BJ (cell line): Measurements from ENCODE around the gene SLC39A11. TPM values are rescaled to one million over a fixed set of nuclear protein-coding genes. Genes with fewer than 3 reads are reported as not detected.

Experiments used
- CTCF ChIA-PET: fragments of 350-600 bp; formaldehyde crosslinking; extraction: SDS; loops from one replicate; lab custom pipeline; 2021; ENCODE audit warnings: antibody characterized with exemption, inconsistent platforms; lab: Yijun Ruan, JAX
- POLR2A ChIA-PET: fragments of 300-600 bp; sonication (Branson Sonifier 250); formaldehyde crosslinking; extraction: SDS; loops from one replicate; lab custom pipeline; 2021; ENCODE audit warnings: antibody characterized with exemption; lab: Charles Lee
- DNase-seq: peaks from one replicate; pipeline ENCODE4 v3.0.0-alpha.2; 2011; ENCODE audit warnings: low read depth
- H3K27me3 ChIP-seq: 2 replicates; pipeline ENCODE4 v1.6.0; 2011; ENCODE audit warnings: low read length; ENCODE audit not compliant: control insufficient read depth, insufficient read depth
- H3K36me3 ChIP-seq: 2 replicates; pipeline ENCODE4 v1.5.1; 2011; ENCODE audit warnings: low read length; ENCODE audit not compliant: control insufficient read depth, insufficient read depth
- H3K4me3 ChIP-seq: 2 replicates; pipeline ENCODE4 v1.5.1; 2011; ENCODE audit warnings: low read depth, mild to moderate bottlenecking, control low read depth, low read length
- polyA plus RNA-seq: library from polyadenylated mRNA; depleted of rRNA; stranded (reverse); fragments of >200 nt; gene quantifications from 2 replicates; pipeline ENCODE4 v1.2.3, GENCODE V29; 2011
- TF ChIP-seq, protein P1 (sequence below): IDR thresholded peaks from 2 replicates; pipeline ENCODE4 v1.5.1; 2011; ENCODE audit warnings: low read depth, mild to moderate bottlenecking, control low read depth, inconsistent platforms, low read length, moderate library complexity; ENCODE audit not compliant: insufficient read depth

The SLC39A11 gene
- polyA plus RNA-seq, 1 experiment = 20.9 TPM

DNA sequence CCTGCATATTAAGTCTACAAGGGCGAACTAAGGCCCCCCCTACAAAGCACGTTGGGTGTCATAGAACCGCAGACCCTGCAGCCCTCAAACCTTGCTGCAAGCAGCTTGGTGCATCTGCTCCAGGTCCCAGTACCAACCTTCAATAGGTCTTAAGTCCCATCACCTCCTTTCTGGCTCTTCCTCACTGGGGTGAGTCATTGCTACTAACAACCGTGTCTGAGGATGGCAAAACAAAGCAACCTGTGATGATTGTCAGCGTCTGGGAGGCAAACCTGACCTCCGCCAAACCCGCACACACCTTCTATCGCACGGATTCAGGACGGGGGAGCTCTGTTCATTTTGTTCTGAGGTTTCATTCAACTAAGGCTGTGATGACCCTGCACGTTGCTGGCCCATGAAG, 138.9 kb downstream of the SLC39A11 start:
- POLR2A ChIA-PET = no interaction called here
- Histone ChIP-seq H3K4me3 (no peak overlapping the region), H3K36me3 (no peaks in the 10 kb centered on the region), H3K27me3 (no peaks in the 10 kb centered on the region)
- no peak for DNase-seq
- TF ChIP-seq, protein P1, sequence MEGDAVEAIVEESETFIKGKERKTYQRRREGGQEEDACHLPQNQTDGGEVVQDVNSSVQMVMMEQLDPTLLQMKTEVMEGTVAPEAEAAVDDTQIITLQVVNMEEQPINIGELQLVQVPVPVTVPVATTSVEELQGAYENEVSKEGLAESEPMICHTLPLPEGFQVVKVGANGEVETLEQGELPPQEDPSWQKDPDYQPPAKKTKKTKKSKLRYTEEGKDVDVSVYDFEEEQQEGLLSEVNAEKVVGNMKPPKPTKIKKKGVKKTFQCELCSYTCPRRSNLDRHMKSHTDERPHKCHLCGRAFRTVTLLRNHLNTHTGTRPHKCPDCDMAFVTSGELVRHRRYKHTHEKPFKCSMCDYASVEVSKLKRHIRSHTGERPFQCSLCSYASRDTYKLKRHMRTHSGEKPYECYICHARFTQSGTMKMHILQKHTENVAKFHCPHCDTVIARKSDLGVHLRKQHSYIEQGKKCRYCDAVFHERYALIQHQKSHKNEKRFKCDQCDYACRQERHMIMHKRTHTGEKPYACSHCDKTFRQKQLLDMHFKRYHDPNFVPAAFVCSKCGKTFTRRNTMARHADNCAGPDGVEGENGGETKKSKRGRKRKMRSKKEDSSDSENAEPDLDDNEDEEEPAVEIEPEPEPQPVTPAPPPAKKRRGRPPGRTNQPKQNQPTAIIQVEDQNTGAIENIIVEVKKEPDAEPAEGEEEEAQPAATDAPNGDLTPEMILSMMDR = no peak
- CTCF ChIA-PET = interaction anchor here (0.8 kb wide), 1 partner anchor 32 kb away, joined by 3 read pairs; no protein-coding TSS in a partner anchor

DNA sequence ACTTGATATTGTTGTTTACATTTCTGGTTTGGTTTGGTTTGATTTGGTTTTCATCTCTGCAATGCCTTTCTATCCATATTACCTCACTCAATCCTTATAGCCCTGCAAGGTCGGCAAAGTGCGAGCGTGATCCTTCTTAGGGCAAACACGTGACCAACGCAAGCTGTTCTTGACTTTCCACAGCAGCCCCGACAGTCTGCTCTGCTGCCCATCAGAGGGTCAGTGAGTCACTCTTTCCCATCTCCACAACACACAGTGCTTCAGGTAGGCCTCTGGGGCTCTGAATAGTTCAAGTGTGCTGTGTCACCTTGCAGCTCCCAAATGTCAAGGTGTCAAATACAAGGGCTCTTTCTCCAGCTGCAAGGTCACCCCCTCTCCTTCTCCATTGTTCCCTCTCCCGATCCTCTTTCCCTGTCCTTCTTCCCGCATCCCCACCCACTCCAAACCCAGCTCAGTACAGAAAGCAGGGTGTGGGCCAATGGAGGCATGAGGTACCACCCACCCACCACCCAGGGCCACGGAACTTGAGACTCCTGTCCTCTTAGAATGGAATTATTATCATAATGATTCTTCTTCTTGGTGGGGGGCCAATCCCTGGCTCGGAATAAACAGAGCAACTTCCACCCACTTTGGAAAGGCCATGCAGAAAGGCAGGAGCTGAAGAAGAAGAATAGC, 139.7 kb downstream of the SLC39A11 start:
- POLR2A ChIA-PET = no interaction called here

GRCh38 chr17:72952220-72952619, 140.3 kb downstream of the SLC39A11 start:
- Histone ChIP-seq H3K27me3 (no peaks in the 10 kb centered on the region), H3K4me3 (no peak overlapping the region), H3K36me3 (no peaks in the 10 kb centered on the region)
- POLR2A ChIA-PET = no interaction called here
- DNase-seq = no peak
- TF ChIP-seq, protein P1 = no peak
- CTCF ChIA-PET = interaction anchor here (0.7 to 1.8 kb wide), 5 partner anchors 11 to 226 kb away, joined by 3 to 5 read pairs (median 4); no protein-coding TSS in a partner anchor

More for the DNA sequence above, 139.7 kb downstream of the SLC39A11 start:
- no peak for DNase-seq
- Histone ChIP-seq H3K27me3 (no peaks in the 10 kb centered on the region), H3K36me3 (no peaks in the 10 kb centered on the region), H3K4me3 (no peak overlapping the region)
- TF ChIP-seq, protein P1 = no peak
- CTCF ChIA-PET = interaction anchor here (0.7 to 1.8 kb wide), 4 partner anchors 11 to 203 kb away, joined by 3 to 5 read pairs (median 4); no protein-coding TSS in a partner anchor

DNA sequence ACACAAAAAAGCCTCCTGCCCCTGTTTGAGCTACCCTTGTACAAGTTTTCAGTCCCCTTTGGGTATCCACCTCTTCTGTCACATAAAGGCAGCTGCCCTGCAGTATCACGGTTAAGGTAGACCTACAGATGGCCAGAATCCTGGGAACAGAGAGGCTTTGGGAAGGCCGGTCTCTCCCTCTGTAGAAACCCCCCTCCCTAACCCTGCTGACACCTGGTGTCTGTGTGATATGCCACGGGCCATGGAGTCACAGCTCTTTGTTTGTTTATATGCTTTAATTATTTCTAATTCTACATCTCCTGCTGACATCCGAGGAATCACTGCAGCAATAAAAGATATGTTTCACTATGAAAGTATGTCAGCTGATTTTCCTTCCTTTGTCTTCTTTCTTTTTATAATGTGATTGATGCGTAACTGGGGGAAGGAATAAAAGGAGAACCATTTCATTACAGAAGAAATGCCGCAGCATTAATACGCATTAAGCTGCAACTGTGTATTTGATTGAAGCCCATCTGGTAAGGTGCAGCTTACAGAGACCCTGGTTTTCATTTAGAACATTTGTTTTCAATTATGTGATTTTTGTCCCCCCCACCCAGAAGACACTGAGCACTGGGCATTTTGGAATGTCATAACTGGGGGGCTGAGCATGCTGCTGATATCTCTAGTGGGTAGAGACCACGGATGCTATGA, 142.1 kb downstream of the SLC39A11 start:
- ChIA-PET CTCF (interaction anchor here (0.9 to 1.8 kb wide), 3 partner anchors 20 to 393 kb away, joined by 3 to 5 read pairs (median 5); no protein-coding TSS in a partner anchor), POLR2A (no interaction called here)
- no peak for DNase-seq
- H3K4me3 ChIP-seq = no peak overlapping the region
- TF ChIP-seq, protein P1 = no peak
- no peaks in the 10 kb centered on the region for H3K36me3 ChIP-seq
- H3K27me3 ChIP-seq = no peaks in the 10 kb centered on the region

DNA sequence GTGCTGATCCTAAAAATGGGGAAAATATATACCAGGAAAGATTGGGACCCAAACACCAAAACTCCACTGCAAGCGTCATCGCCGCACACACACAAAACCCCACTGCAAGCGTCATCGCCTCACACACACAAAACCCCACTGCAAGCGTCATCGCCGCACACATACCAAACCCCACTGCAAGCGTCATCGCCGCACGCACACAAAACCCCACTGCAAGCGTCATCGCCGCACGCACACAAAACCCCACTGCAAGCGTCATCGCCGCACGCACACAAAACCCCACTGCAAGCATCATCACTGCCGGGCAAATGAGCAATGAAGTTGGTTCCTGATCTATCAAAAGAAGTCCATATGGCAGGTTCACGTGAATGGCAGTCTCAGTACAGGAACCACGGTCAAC, 144.4 kb downstream of the SLC39A11 start:
- Histone ChIP-seq H3K27me3 (no peaks in the 10 kb centered on the region), H3K4me3 (no peak overlapping the region), H3K36me3 (no peaks in the 10 kb centered on the region)
- TF ChIP-seq, protein P1 = no peak
- CTCF ChIA-PET = interaction anchor here (1.1 kb wide), 1 partner anchor 19 kb away, joined by 4 read pairs; no protein-coding TSS in a partner anchor
- no peak for DNase-seq
- POLR2A ChIA-PET = no interaction called here
